Activated CD4-positive, alpha-beta T cell treated with anti-CD3 and anti-CD28 coated beads, Interleukin-2, amount 50 U/mL, for 16 hours (primary cell): ENCODE data around the gene SLCO2A1.

ENCODE experiments used
- DNase-seq: peaks from one replicate; pipeline ENCODE4 v3.0.0-alpha.2; 2020

The SLCO2A1 gene

GRCh38 chr3:133977568-133977967 is 52.2 kb downstream of the SLCO2A1 start:
- no peak for DNase-seq

GRCh38 chr3:133973249-133973980 is 56.3 kb downstream of the SLCO2A1 start:
- no peak for DNase-seq

- DNase-seq: no peak
Observed at GRCh38 chr3:133972156-133972555, 57.6 kb downstream of the SLCO2A1 start.

GRCh38 chr3:133970916-133971315 is 58.8 kb downstream of the SLCO2A1 start:
- no peak for DNase-seq

GRCh38 chr3:133970339-133970738 is 59.4 kb downstream of the SLCO2A1 start:
- DNase-seq: no peak

- no peak for DNase-seq
Observed at GRCh38 chr3:133967992-133968892, 61.5 kb downstream of the SLCO2A1 start.

GRCh38 chr3:133966954-133967353 is 62.8 kb downstream of the SLCO2A1 start:
- DNase-seq: no peak

GRCh38 chr3:133965906-133966305 is 63.8 kb downstream of the SLCO2A1 start:
- no peak for DNase-seq

GRCh38 chr3:133965013-133965570 is 64.6 kb downstream of the SLCO2A1 start:
- DNase-seq: no peak

- DNase-seq: no peak
Observed at GRCh38 chr3:133964547-133964946, 65.2 kb downstream of the SLCO2A1 start.

- no peak for DNase-seq
Observed at GRCh38 chr3:133963657-133964396, 65.9 kb downstream of the SLCO2A1 start.

- DNase-seq: no peak
Observed at GRCh38 chr3:133962849-133963248, 66.9 kb downstream of the SLCO2A1 start.

- no peak for DNase-seq
Observed at GRCh38 chr3:133958071-133958805, 71.5 kb downstream of the SLCO2A1 start.

- no peak for DNase-seq
Observed at GRCh38 chr3:133956982-133957381, 72.7 kb downstream of the SLCO2A1 start.

- DNase-seq: no peak
Observed at GRCh38 chr3:133956353-133956752, 73.4 kb downstream of the SLCO2A1 start.

- DNase-seq: no peak
Observed at GRCh38 chr3:133955892-133956291, 73.8 kb downstream of the SLCO2A1 start.

- DNase-seq: no peak
Observed at GRCh38 chr3:133954717-133955360, 74.9 kb downstream of the SLCO2A1 start.

GRCh38 chr3:133953297-133953696 is 76.4 kb downstream of the SLCO2A1 start:
- DNase-seq: no peak

- DNase-seq: no peak
Observed at GRCh38 chr3:133949438-133949837, 80.3 kb downstream of the SLCO2A1 start.

- no peak for DNase-seq
Observed at GRCh38 chr3:133948996-133949395, 80.7 kb downstream of the SLCO2A1 start.

- no peak for DNase-seq
Observed at GRCh38 chr3:133948131-133948810, 81.5 kb downstream of the SLCO2A1 start.
